C4-2B (cell line): ENCODE measurements around the gene KLHDC3.
A peak's percentile ranks its signal among the peaks of the same experiment; 100 is the strongest.

Source experiments
- CTCF ChIP-seq: fragments of 450-650 bp; conservative IDR thresholded peaks from 2 replicates; pipeline ENCODE4 v1.5.1; 2017; ENCODE audit warnings: mild to moderate bottlenecking
- ZFX ChIP-seq: fragments of 450-650 bp; IDR thresholded peaks from 2 replicates; pipeline ENCODE4 v1.6.1; 2017

- TF ChIP-seq CTCF = no peak
- TF ChIP-seq ZFX = 0 out of 2 replicates have a peak, but pooled peaks have one; percentile 30
Observed at GRCh38 chr6:43013097-43013842, 779 bp upstream of the KLHDC3 start.
